Coronary artery (tissue), 2 donors: ENCODE data around the gene BCL2L2.

Source experiments
- DNase-seq: peaks from one replicate; pipeline ENCODE4 v3.0.0-alpha.2; 2017; ENCODE audit warnings: low spot score
- H3K27ac ChIP-seq, 2 donors: fragments of 200-600 bp; sonication (generic); one replicate each; pipeline ENCODE4 v1.5.1; 2016 to 2019
- H3K4me3 ChIP-seq: fragments of 200-600 bp; sonication (generic); 2 replicates; pipeline ENCODE4 v1.5.1; 2016; ENCODE audit warnings: mild to moderate bottlenecking, moderate library complexity
- CTCF ChIP-seq: fragments of 200-600 bp; sonication (generic); IDR thresholded peaks from one replicate; pipeline ENCODE4 v1.5.1; 2019; ENCODE audit warnings: antibody characterized with exemption

BCL2L2 gene

GRCh38 chr14:23310546-23310945 is 3.9 kb downstream of the BCL2L2 start:
- DNase-seq: no peak
- H3K4me3 ChIP-seq: no peak overlapping the region
- H3K27ac ChIP-seq: no peak overlapping the region
- no peak for TF ChIP-seq CTCF

GRCh38 chr14:23316300-23316699 is 9.7 kb downstream of the BCL2L2 start:
- no peak overlapping the region for H3K4me3 ChIP-seq
- no peak for DNase-seq
- TF ChIP-seq CTCF: no peak

GRCh38 chr14:23319746-23320583 is 13.3 kb downstream of the BCL2L2 start:
- Histone ChIP-seq H3K4me3 (peak overlapping the region; percentile 68), H3K27ac (peak overlapping the region; percentile 91 to 96)
- TF ChIP-seq CTCF: no peak
- no peak for DNase-seq

More at GRCh38 chr14:23316300-23316699, 9.7 kb downstream of the BCL2L2 start:
- no peak overlapping the region for H3K27ac ChIP-seq

GRCh38 chr14:23320584-23321571 is 14.2 kb downstream of the BCL2L2 start, which contains the start of gene PABPN1:
Gene PABPN1, plus strand, starts transcription at chr14:23321457. Its CDS starts 13 bp downstream, at chr14:23321470.
- Histone ChIP-seq H3K4me3 (peak within 1 kb of the TSS; percentile 81), H3K27ac (peak within 1 kb of the TSS; percentile 91 to 96)
- TF ChIP-seq CTCF: no peak
- peak; percentile 100 for DNase-seq

- peak overlapping the region; percentile 81 for H3K4me3 ChIP-seq
- no peak for DNase-seq
- TF ChIP-seq CTCF: no peak
- H3K27ac ChIP-seq: peak overlapping the region; percentile 88 to 96
Observed at GRCh38 chr14:23321572-23322547, 15.2 kb downstream of the BCL2L2 start.
